ENCODE data around the gene TMX2. TPM values are rescaled to one million over a fixed set of nuclear protein-coding genes. Genes with fewer than 3 reads are reported as not detected.

Gene TMX2
- total RNA-seq, 1 experiment from 2014 or later, result 138 TPM

DNA sequence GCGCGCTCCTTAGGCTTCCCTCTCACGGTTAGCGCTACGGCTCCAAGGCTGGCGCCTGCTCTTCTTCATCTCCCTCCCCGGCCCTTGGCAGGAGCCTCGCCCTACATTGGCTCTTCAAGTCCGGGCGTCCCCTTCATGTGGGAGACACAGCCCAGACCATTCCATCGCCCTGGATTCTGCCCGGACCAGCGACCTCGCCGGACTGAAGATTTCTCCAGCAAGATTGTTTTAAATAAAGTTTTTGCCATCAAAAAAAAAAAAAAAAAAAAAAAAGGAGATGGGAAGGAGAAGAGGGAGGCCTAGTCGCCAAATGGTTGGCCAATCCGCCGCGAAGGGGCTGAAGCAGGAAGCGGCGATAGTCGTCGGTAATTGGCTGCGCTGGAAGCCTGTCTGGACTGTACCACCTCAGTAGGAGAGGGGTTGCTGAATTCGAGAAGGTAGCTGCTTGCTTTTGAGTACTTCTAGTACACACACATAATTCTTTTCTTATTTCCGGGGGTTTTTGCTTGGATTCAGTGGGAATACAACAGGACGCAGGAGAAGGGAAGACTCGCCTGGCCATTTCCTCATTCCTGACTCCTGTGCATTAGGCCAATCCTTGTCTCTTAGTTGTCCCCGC is 45.2 kb upstream of the TMX2 start:
- peak overlapping the region; percentile 91 for H3K27ac ChIP-seq
- no TSS peak for BruUV-seq (replicated peaks)
- peaks cover 42% of the 10 kb centered on the region for H3K79me2 ChIP-seq (ENCODE audit: low read depth)
- intact Hi-C loops (cut with micrococcal nuclease; ENCODE audit: unreplicated experiment), result loop anchor here (1.0 to 10.0 kb wide), 10 partner anchors 10 to 1478 kb away; partner anchors contain the start of genes CLP1, CTNND1, FAM111A and MED19
- peaks cover 7% of the 10 kb centered on the region for H4K20me1 ChIP-seq (ENCODE audit: insufficient read depth)
- CTCF ChIA-PET, result interaction anchor here (0.5 to 0.6 kb wide), 2 partner anchors 9 to 1758 kb away, joined by 3 to 4 read pairs; no protein-coding TSS in a partner anchor
- H2AFZ ChIP-seq, result peak overlapping the region; percentile 83
- peak; percentile 96 to 98 for DNase-seq
- no peaks in the 10 kb centered on the region for H3K27me3 ChIP-seq (ENCODE audit: insufficient read depth, low read depth)
- peak overlapping the region; percentile 84 for H3K4me3 ChIP-seq
- peaks cover 26% of the 10 kb centered on the region for H3K4me1 ChIP-seq (replicated peaks; ENCODE audit: insufficient read depth)
- TF ChIP-seq, protein P1, sequence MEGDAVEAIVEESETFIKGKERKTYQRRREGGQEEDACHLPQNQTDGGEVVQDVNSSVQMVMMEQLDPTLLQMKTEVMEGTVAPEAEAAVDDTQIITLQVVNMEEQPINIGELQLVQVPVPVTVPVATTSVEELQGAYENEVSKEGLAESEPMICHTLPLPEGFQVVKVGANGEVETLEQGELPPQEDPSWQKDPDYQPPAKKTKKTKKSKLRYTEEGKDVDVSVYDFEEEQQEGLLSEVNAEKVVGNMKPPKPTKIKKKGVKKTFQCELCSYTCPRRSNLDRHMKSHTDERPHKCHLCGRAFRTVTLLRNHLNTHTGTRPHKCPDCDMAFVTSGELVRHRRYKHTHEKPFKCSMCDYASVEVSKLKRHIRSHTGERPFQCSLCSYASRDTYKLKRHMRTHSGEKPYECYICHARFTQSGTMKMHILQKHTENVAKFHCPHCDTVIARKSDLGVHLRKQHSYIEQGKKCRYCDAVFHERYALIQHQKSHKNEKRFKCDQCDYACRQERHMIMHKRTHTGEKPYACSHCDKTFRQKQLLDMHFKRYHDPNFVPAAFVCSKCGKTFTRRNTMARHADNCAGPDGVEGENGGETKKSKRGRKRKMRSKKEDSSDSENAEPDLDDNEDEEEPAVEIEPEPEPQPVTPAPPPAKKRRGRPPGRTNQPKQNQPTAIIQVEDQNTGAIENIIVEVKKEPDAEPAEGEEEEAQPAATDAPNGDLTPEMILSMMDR (conservative IDR thresholded peaks at IDR 0.05), result no peak
- no peak for TF ChIP-seq EZH2 (IDR thresholded peaks at IDR 0.05; ENCODE audit: low read depth)
- H3K4me2 ChIP-seq, result peak overlapping the region; percentile 88
- POLR2A ChIA-PET (ENCODE audit: unreplicated experiment), result interaction anchor here (0.5 to 0.7 kb wide), 6 partner anchors 106 to 1475 kb away, joined by 3 to 4 read pairs (median 3); partner anchors contain the start of gene FAM111A
- no peaks in the 10 kb centered on the region for H3K9me3 ChIP-seq (ENCODE audit: insufficient read depth, low read depth)
- H3F3A ChIP-seq (ENCODE audit: insufficient read depth, low read depth), result peaks cover 35% of the 10 kb centered on the region
- H3K36me3 ChIP-seq (ENCODE audit: low read depth), result peaks cover 4% of the 10 kb centered on the region; the same call in 1 of the 2 replicates
- H3K9me2 ChIP-seq (ENCODE audit: insufficient read depth), result no peaks in the 10 kb centered on the region

DNA sequence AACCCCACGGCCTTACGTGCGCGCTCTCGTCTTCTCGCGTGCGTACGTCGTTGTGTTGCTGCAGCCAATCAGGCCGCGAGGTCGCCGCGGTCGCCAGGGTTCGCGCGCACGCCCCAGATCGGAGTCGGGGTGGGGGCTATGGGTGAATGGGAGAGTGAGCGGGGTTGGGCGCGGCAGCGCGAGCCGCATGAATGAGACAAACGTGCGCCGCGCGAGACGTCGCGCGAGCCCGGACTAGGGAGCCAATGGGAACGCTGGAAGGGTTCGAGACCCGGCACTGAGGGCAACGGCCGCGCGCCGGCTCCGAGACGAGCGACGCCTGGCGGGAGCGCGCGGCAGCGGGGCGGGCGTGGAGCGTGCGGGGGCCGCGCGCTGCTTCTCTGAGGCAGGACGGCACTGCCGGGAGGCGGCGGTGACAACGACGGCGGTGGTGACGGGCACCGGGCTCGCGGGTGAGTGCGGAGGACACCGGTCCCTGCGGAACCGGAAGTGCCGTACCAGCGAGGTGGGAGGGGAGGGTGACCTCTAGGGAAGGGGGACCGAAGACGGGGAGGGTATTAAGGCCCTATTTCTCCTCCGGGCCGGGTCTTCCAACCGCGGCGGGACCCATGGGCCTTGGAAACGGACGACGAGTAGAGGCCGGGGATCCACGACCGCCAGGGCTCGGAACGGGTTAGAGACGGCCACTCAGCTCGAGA is 44.5 kb upstream of the TMX2 start, which contains the start of gene ZDHHC5:
ZDHHC5 (plus strand) TSS at position 379 of the 698 bp plus-strand sequence. CDS start 4,977 bp downstream, outside the sequence.
- H3K27ac ChIP-seq, result peak within 1 kb of the TSS; percentile 91
- peak within 1 kb of the TSS; percentile 88 for H3K4me2 ChIP-seq
- ChIA-PET POLR2A (ENCODE audit: unreplicated experiment) (interaction anchor here (0.5 to 0.6 kb wide), 2 partner anchors 108 to 209 kb away, joined by 3 to 4 read pairs; no protein-coding TSS in a partner anchor), CTCF (no interaction called here)
- TF ChIP-seq, protein P1 (conservative IDR thresholded peaks at IDR 0.05), result peak; percentile 56; the same call in 1 of the 2 replicates
- no peak for TF ChIP-seq EZH2 (IDR thresholded peaks at IDR 0.05; ENCODE audit: low read depth)
- DNase-seq, result peak; percentile 98 to 100
- H3K4me1 ChIP-seq (replicated peaks; ENCODE audit: insufficient read depth), result peaks cover 26% of the 10 kb centered on the region
- H4K20me1 ChIP-seq (ENCODE audit: insufficient read depth), result peaks cover 7% of the 10 kb centered on the region
- H3K27me3 ChIP-seq (ENCODE audit: insufficient read depth, low read depth), result no peaks in the 10 kb centered on the region
- H3K79me2 ChIP-seq (ENCODE audit: low read depth), result peaks cover 48% of the 10 kb centered on the region
- H3K36me3 ChIP-seq (ENCODE audit: low read depth), result peaks cover 10% of the 10 kb centered on the region
- H3F3A ChIP-seq (ENCODE audit: insufficient read depth, low read depth), result peaks cover 28% of the 10 kb centered on the region
- no peaks in the 10 kb centered on the region for H3K9me2 ChIP-seq (ENCODE audit: insufficient read depth)
- H3K9me3 ChIP-seq (ENCODE audit: insufficient read depth, low read depth), result no peaks in the 10 kb centered on the region
- BruUV-seq (replicated peaks), result no TSS peak
- intact Hi-C loops (cut with micrococcal nuclease; ENCODE audit: unreplicated experiment), result loop anchor here (1.0 to 10.0 kb wide), 10 partner anchors 11 to 1477 kb away; partner anchors contain the start of genes CLP1, CTNND1, FAM111A and MED19
- peak within 1 kb of the TSS; percentile 83 for H2AFZ ChIP-seq
- peak within 1 kb of the TSS; percentile 84 for H3K4me3 ChIP-seq

DNA sequence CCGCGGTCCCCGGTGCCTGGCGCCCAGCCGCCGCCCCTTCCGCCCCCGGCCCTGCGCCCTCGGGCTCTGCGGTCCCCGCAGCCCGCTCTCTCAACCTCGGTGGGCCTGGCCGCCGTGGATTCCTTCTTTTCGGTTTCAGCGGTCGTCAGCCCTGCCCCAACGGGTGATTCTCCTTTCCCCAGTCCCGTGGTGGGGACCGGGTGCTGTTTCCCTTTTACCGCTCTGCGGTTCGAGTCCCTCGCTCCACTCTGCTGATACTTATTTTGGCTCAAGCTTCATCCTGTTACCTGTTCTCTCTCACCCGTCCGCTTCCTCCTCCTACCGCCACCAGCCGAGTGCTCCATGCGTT is 44.0 kb upstream of the TMX2 start:
- intact Hi-C loops (cut with micrococcal nuclease; ENCODE audit: unreplicated experiment), result loop anchor here (5.0 to 10.0 kb wide), 4 partner anchors 344 to 1476 kb away; partner anchors contain the start of genes FAM111A and TNKS1BP1
- peaks cover 15% of the 10 kb centered on the region for H3K36me3 ChIP-seq (ENCODE audit: low read depth)
- TF ChIP-seq EZH2 (IDR thresholded peaks at IDR 0.05; ENCODE audit: low read depth), result no peak
- TF ChIP-seq, protein P1 (conservative IDR thresholded peaks at IDR 0.05), result no peak
- DNase-seq, result no peak
- peak overlapping the region; percentile 84 for H3K4me3 ChIP-seq
- peaks cover 53% of the 10 kb centered on the region for H3K79me2 ChIP-seq (ENCODE audit: low read depth)
- peak overlapping the region; percentile 80 for H2AFZ ChIP-seq
- H3K9me3 ChIP-seq (ENCODE audit: insufficient read depth, low read depth), result no peaks in the 10 kb centered on the region
- peaks cover 7% of the 10 kb centered on the region for H4K20me1 ChIP-seq (ENCODE audit: insufficient read depth)
- H3K27ac ChIP-seq, result peak overlapping the region; percentile 91
- peaks cover 26% of the 10 kb centered on the region for H3K4me1 ChIP-seq (replicated peaks; ENCODE audit: insufficient read depth)
- POLR2A ChIA-PET (ENCODE audit: unreplicated experiment), result no interaction called here
- CTCF ChIA-PET, result no interaction called here
- peak overlapping the region; percentile 88 for H3K4me2 ChIP-seq
- H3F3A ChIP-seq (ENCODE audit: insufficient read depth, low read depth), result peaks cover 26% of the 10 kb centered on the region
- TSS peak; percentile 34 for BruUV-seq (replicated peaks)
- no peaks in the 10 kb centered on the region for H3K9me2 ChIP-seq (ENCODE audit: insufficient read depth)
- H3K27me3 ChIP-seq (ENCODE audit: insufficient read depth, low read depth), result no peaks in the 10 kb centered on the region

Measured in PC-9 (cell line).